ENCODE results near the gene MMAA. TPM values are rescaled to one million over a fixed set of nuclear protein-coding genes. Genes with fewer than 3 reads are reported as not detected.
"Not testable (repeated sequence)": the region's sequence is repeated elsewhere in the genome, so short reads cannot be mapped to it uniquely, and the experiment has no call there.

The MMAA gene
- polyA plus RNA-seq, 3 donors: 2.1 to 5.2 (median 3.9) TPM

GRCh38 chr4:145625677-145626622 is 6.8 kb downstream of the MMAA start:
- no peak overlapping the region for H3K27ac ChIP-seq (ENCODE audit: low read depth, low read length)
- 77 to 83% (median 83%) methylated on average over 10 of the region's 10 CpGs for WGBS, 3 donors

- H3K27ac ChIP-seq (ENCODE audit: low read depth, low read length): no peak overlapping the region
- WGBS, 3 donors: 77 to 82% (median 79%) methylated on average over 2 of the region's 2 CpGs
Observed at GRCh38 chr4:145626623-145626982, 7.4 kb downstream of the MMAA start.

GRCh38 chr4:145635117-145635516 is 15.9 kb downstream of the MMAA start:
- no peak overlapping the region for H3K27ac ChIP-seq (ENCODE audit: low read depth, low read length)
- 76 to 81% (median 80%) methylated on average over 1 of the region's 1 CpG for WGBS, 3 donors

GRCh38 chr4:145635630-145636029 is 16.4 kb downstream of the MMAA start:
- no peak overlapping the region for H3K27ac ChIP-seq (ENCODE audit: low read depth, low read length)

GRCh38 chr4:145639186-145639698 is 20.1 kb downstream of the MMAA start:
- H3K27ac ChIP-seq (ENCODE audit: low read depth, low read length): no peak overlapping the region
- WGBS, 3 donors: 85 to 91% (median 87%) methylated on average over 6 of the region's 6 CpGs

- 68 to 75% (median 75%) methylated on average over 2 of the region's 2 CpGs for WGBS, 3 donors
- not testable (repeated sequence) for H3K27ac ChIP-seq (ENCODE audit: low read depth, low read length)
Observed at GRCh38 chr4:145640236-145640635, 21.1 kb downstream of the MMAA start.

GRCh38 chr4:145643295-145643694 is 24.1 kb downstream of the MMAA start:
- WGBS, 3 donors: 83 to 94% (median 86%) methylated on average over 1 of the region's 1 CpG
- no peak overlapping the region for H3K27ac ChIP-seq (ENCODE audit: low read depth, low read length)

GRCh38 chr4:145644699-145645098 is 25.5 kb downstream of the MMAA start:
- WGBS, 3 donors: 90 to 97% (median 95%) methylated on average over 3 of the region's 3 CpGs
- no peak overlapping the region for H3K27ac ChIP-seq (ENCODE audit: low read depth, low read length)

- H3K27ac ChIP-seq (ENCODE audit: low read depth, low read length): no peak overlapping the region
- WGBS, 3 donors: 54 to 92% (median 90%) methylated on average over 1 of the region's 1 CpG
Observed at GRCh38 chr4:145656156-145656555, 37.0 kb downstream of the MMAA start.

GRCh38 chr4:145660064-145660463 is 40.9 kb downstream of the MMAA start:
- WGBS, 3 donors: 91 to 95% (median 92%) methylated on average over 3 of the region's 3 CpGs

GRCh38 chr4:145663194-145663593 is 44.0 kb downstream of the MMAA start:
- 60 to 70% (median 61%) methylated on average over 3 of the region's 3 CpGs for WGBS, 3 donors
- H3K27ac ChIP-seq (ENCODE audit: low read depth, low read length): no peak overlapping the region

More at GRCh38 chr4:145660064-145660463, 40.9 kb downstream of the MMAA start:
- H3K27ac ChIP-seq (ENCODE audit: low read depth, low read length): no peak overlapping the region

GRCh38 chr4:145665773-145666172 is 46.6 kb downstream of the MMAA start:
- 81 to 95% (median 95%) methylated on average over 1 of the region's 1 CpG for WGBS, 3 donors
- no peak overlapping the region for H3K27ac ChIP-seq (ENCODE audit: low read depth, low read length)

GRCh38 chr4:145670422-145670821 is 51.2 kb downstream of the MMAA start:
- no peak overlapping the region for H3K27ac ChIP-seq (ENCODE audit: low read depth, low read length)

GRCh38 chr4:145679520-145679919 is 60.3 kb downstream of the MMAA start:
- no peak overlapping the region for H3K27ac ChIP-seq (ENCODE audit: low read depth, low read length)
- whole genome bisulfite sequencing, 3 donors: 44 to 77% (median 68%) methylated on average over 1 of the region's 1 CpG

- no peak within 1 kb of the TSS for H3K27ac ChIP-seq (ENCODE audit: low read depth, low read length)
- WGBS, 3 donors: 28 to 33% (median 32%) methylated on average over 6 of the region's 6 CpGs
Observed at GRCh38 chr4:145679991-145680455, 60.8 kb downstream of the MMAA start, which contains the start of gene C4orf51. Gene C4orf51, plus strand, starts transcription at chr4:145680146. Its CDS starts 58 bp downstream, at chr4:145680204.

GRCh38 chr4:145680902-145681301 is 61.7 kb downstream of the MMAA start:
- H3K27ac ChIP-seq (ENCODE audit: low read depth, low read length): no peak overlapping the region
- WGBS, 3 donors: 76 to 83% (median 79%) methylated on average over 1 of the region's 1 CpG

GRCh38 chr4:145681518-145681917 is 62.3 kb downstream of the MMAA start:
- H3K27ac ChIP-seq (ENCODE audit: low read depth, low read length): no peak overlapping the region

GRCh38 chr4:145681956-145682355 is 62.8 kb downstream of the MMAA start:
- WGBS, 3 donors: 95 to 100% (median 95%) methylated on average over 1 of the region's 1 CpG
- H3K27ac ChIP-seq (ENCODE audit: low read depth, low read length): no peak overlapping the region

- WGBS, 3 donors: 43 to 65% (median 60%) methylated on average over 2 of the region's 2 CpGs
- no peak overlapping the region for H3K27ac ChIP-seq (ENCODE audit: low read depth, low read length)
Observed at GRCh38 chr4:145686991-145687390, 67.8 kb downstream of the MMAA start.

- H3K27ac ChIP-seq (ENCODE audit: low read depth, low read length): no peak overlapping the region
- WGBS, 3 donors: 89 to 95% (median 90%) methylated on average over 3 of the region's 3 CpGs
Observed at GRCh38 chr4:145690610-145691009, 71.4 kb downstream of the MMAA start.

All from adipose tissue (tissue), 3 donors.